NCI-H524 treated with DMSO at 0.1 percent for 48 hours (cell line): ENCODE results near the gene THTPA.
"Not testable (repeated sequence)": the region's sequence is repeated elsewhere in the genome, so short reads cannot be mapped to it uniquely, and the experiment has no call there.

ENCODE experiments used
- DNase-seq: peaks from one replicate; lab custom pipeline; 2025; lab: John Stamatoyannopoulos, UW

THTPA gene

GRCh38 chr14:23583761-23584526 is 27.9 kb downstream of the THTPA start:
- not testable (repeated sequence) for DNase-seq

DNA sequence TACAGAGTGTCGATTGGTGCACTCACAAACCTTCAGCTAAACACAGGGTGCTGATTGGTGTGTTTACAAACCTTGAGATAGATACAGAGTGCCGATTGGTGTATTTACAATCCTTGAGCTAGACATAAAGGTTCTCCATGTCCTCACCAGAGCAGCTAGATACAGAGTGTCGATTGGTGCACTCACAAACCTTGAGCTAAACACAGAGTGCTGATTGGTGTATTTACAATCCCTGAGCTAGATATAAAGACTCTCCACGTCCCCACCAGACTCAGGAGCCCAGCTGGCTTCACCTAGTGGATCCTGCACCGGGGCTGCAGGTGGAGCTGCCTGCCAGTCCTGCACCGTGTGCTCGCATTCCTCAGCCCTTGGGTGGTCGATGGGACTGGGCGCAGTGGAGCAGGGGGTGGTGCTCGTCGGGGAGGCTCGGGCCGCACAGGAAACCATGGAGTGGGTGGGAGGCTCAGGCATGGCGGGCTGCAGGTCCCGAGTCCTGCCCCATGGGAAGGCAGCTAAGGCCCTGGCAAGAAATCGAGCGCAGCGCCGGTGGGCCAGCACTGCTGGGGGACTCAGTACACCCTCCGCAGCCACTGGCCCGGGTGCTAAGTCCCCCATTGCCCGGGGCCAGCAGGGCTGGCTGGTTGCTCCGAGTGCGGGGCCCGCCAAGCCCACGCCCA is 28.6 kb downstream of the THTPA start:
- not testable (repeated sequence) for DNase-seq

GRCh38 chr14:23588884-23589598 is 33.0 kb downstream of the THTPA start:
- DNase-seq, result peak; percentile 80

- DNase-seq, result no peak
These were observed 33.5 kb downstream of the THTPA start for GRCh38 chr14:23589606-23590005.

DNA sequence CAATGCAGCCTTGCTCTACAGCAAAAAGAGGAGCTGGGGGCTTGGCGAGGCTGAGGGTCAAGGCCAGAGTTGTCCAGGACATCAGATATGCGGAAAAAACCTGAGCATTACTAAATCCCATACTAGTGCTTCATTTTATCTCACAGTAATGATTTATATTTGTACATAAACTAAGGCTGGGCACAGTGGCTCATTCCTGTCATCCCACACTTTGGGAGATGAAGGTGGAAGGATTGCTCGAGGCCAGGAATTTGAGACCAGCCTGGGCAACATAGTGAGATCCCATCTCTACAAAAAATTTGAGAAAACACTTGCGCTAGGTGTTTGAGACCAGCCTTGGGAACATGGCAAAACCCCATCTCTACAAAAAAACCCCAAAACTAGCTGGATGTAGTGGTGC is 34.1 kb downstream of the THTPA start:
- DNase-seq, result no peak

GRCh38 chr14:23594191-23594590 is 38.1 kb downstream of the THTPA start:
- not testable (repeated sequence) for DNase-seq

DNA sequence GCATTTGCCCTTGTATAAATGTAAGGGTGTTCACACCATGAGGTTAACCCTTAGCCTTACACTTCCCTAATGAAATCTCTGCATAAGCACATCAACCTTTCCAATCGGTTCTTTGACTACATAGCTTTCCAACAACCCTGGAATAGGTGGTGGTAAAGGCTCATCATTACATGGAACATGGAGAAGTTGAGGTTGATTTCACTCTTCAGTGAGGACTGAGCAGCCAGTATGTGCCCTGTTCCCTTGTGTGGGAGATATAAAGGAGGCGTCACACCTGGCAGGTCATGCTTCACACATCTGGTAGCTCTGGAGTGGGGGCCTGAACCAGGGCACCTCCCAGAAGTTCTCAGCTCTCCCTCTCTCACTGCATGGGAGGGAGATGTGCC is 44.2 kb downstream of the THTPA start:
- no peak for DNase-seq

DNA sequence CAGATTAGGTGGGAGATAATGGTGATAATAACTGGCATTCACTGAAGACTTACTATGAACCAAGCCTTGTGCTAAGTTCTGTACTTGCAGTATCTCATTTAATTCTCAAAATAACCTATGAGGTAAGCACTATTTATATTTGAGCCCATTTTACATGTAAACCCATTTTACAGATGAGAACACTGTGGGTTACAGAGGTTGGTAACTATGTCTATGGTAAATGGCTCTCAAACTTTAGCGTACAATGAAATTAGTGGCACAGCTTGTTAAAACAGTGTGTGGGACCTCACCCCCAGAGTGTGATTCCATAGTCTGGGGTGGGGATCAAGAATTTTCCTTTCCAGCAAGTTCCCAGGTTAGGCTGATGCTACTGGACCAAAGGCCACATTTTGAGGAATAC is 44.7 kb downstream of the THTPA start:
- no peak for DNase-seq

- no peak for DNase-seq
These were observed 45.4 kb downstream of the THTPA start for GRCh38 chr14:23601424-23601823.

GRCh38 chr14:23601845-23602180 is 45.7 kb downstream of the THTPA start:
- DNase-seq, result no peak

- DNase-seq, result no peak
These were observed 46.4 kb downstream of the THTPA start for GRCh38 chr14:23602181-23603095.

GRCh38 chr14:23603103-23603502 is 47.0 kb downstream of the THTPA start:
- DNase-seq, result peak; percentile 11

GRCh38 chr14:23604148-23604547 is 48.1 kb downstream of the THTPA start:
- DNase-seq, result no peak

- DNase-seq, result no peak
These were observed 48.7 kb downstream of the THTPA start for GRCh38 chr14:23604675-23605170.

DNA sequence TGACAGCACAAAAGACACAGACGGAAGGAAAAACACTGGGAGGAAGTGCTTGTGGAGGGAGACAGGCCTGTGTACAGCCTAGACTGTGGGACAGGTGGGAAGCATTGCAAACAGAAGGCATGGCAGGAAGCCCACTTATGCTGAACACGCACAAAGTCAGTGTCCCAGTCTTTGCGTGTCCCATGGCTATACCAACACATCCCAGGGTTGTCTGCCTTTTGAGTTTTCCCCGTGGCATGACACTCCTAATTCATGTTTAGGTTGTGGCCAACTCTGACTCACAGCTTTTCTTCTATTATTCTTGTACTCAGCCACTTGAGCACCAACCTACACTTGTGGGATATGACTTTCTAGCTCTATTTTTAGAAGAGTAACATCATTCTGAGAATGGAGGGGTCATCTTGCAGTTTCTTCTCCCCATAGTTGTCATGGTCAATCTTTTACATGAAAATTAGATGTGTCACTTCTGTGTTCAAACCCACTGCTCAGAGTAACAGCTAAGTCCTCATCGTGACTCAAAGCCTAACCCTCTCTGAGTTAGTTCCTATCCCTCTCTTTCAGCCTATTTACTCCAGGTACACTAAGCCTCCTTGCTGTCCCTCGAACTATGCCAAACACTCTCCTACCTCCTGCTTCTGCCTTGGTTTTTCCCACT is 50.0 kb downstream of the THTPA start:
- no peak for DNase-seq

GRCh38 chr14:23608454-23608853 is 52.4 kb downstream of the THTPA start:
- DNase-seq, result peak; percentile 15

GRCh38 chr14:23609001-23609400 is 52.9 kb downstream of the THTPA start:
- DNase-seq, result no peak

GRCh38 chr14:23609411-23610089 is 53.5 kb downstream of the THTPA start:
- not testable (repeated sequence) for DNase-seq
